BE2C (cell line): ENCODE measurements around the gene CALY.
A peak's percentile ranks its signal among the peaks of the same experiment; 100 is the strongest.

Experiments used
- DNase-seq: peaks from one replicate; pipeline ENCODE4 v3.0.0-alpha.2; 2020
- H3K27me3 ChIP-seq: fragments of 250-450 bp; sonication (Bioruptor Pico); 2 replicates; pipeline ENCODE4 v1.5.1; 2020; ENCODE audit warnings: mild to moderate bottlenecking
- H3K36me3 ChIP-seq: fragments of 250-450 bp; sonication (Bioruptor Pico); 2 replicates; pipeline ENCODE4 v1.5.1; 2020; ENCODE audit warnings: mild to moderate bottlenecking
- H3K4me1 ChIP-seq: fragments of 250-450 bp; sonication (Bioruptor Pico); 2 replicates; pipeline ENCODE4 v1.5.1; 2020
- H3K4me3 ChIP-seq: 2 replicates; pipeline ENCODE4 v1.5.1; 2011; ENCODE audit warnings: low read depth, low read length
- H3K9me3 ChIP-seq: fragments of 250-450 bp; sonication (Bioruptor Pico); 2 replicates; pipeline ENCODE4 v1.5.1; 2020
- CTCF ChIP-seq: IDR thresholded peaks from 2 replicates; pipeline ENCODE4 v1.5.1; 2012; ENCODE audit warnings: mild to moderate bottlenecking, low read depth, low read length

CALY gene

GRCh38 chr10:133366751-133367150 is 30.1 kb upstream of the CALY start:
- TF ChIP-seq CTCF: no peak
- peaks cover 25% of the 10 kb centered on the region for H3K36me3 ChIP-seq
- H3K9me3 ChIP-seq: no peaks in the 10 kb centered on the region
- no peak overlapping the region for H3K4me3 ChIP-seq
- H3K27me3 ChIP-seq: no peaks in the 10 kb centered on the region
- DNase-seq: no peak
- no peaks in the 10 kb centered on the region for H3K4me1 ChIP-seq

DNA sequence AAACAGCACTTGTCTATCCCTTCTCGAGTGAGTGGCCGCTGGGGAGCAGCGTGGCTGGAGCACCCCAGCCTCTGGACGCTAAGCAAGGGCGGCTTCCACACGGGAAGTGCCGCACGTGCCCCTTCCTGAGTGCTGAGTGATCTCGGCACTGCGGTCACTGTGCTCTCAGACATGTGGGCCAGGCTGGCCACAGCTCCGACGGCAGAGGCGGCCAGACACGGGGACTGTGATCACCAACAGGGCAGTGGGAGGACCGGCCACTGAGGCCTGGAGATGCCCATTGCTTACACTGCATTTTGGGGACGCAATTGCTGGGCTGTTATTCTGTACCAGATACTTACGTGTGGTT is 29.4 kb upstream of the CALY start:
- Histone ChIP-seq H3K4me3 (no peak overlapping the region), H3K36me3 (peaks cover 25% of the 10 kb centered on the region), H3K4me1 (no peaks in the 10 kb centered on the region), H3K27me3 (no peaks in the 10 kb centered on the region), H3K9me3 (no peaks in the 10 kb centered on the region)
- DNase-seq: no peak
- no peak for TF ChIP-seq CTCF

DNA sequence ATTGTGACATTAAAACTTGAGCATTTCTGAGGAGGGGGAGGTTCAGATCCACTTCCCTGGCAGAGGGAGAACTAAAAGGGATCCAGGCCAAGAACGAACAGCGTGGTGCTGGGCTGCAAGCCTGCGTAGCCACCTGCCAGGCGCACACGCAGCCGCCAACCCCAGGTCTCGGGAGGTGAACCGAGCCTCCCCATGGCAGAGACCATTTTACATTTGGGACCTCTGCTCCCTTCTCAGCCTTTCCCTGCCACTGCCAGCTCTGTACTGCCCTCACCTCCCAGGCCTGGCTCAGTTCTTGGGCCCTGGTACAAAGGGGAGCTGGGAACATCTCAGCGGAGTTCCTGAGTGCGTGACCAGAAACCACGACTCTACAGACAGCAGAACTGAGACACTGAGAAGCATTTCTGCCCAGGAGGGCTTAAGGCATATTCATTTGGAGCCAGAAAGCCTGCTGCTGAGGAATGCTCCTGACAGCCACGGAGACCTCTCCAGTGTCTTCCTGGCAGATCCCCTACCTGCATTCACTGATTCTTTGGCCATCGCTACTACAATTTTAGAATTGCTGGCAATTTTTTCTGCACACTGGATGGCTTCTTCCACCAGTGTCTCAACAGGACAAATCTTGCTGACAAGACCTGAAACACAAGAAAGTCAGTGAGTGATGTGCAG is 28.9 kb upstream of the CALY start:
- Histone ChIP-seq H3K9me3 (no peaks in the 10 kb centered on the region), H3K36me3 (peaks cover 25% of the 10 kb centered on the region)

GRCh38 chr10:133364645-133365431 is 28.1 kb upstream of the CALY start:
- peak; percentile 46 for DNase-seq
- peaks cover 19% of the 10 kb centered on the region for H3K36me3 ChIP-seq
- peaks cover 4% of the 10 kb centered on the region for H3K4me1 ChIP-seq

More for the DNA sequence above, 28.9 kb upstream of the CALY start:
- no peak for DNase-seq
- Histone ChIP-seq H3K27me3 (no peaks in the 10 kb centered on the region), H3K4me3 (no peak overlapping the region), H3K4me1 (no peaks in the 10 kb centered on the region)
- no peak for TF ChIP-seq CTCF

DNA sequence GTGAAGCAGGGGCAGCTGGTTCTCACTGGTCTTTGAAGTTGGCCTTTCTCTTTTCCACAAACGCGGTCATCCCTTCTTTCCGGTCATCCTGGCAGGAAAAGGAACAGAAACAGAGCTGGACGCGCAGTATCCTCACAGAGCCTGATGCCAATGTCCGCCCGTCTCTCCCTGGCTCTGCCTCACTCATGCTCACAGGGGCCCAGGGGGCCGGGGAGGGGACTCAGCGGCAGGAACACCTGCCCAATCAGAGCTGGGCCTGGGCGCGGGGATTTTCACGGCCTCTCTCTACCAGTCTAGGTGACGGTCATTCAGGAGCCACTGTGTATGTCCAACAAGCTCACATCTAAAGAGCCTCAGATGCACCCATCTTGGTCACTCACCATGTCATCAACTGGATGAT is 26.1 kb upstream of the CALY start:
- no peak for TF ChIP-seq CTCF
- Histone ChIP-seq H3K36me3 (peaks cover 10% of the 10 kb centered on the region), H3K27me3 (no peaks in the 10 kb centered on the region), H3K4me1 (peaks cover 6% of the 10 kb centered on the region), H3K4me3 (no peak overlapping the region), H3K9me3 (no peaks in the 10 kb centered on the region)
- no peak for DNase-seq

More at GRCh38 chr10:133364645-133365431, 28.1 kb upstream of the CALY start:
- no peak overlapping the region for H3K4me3 ChIP-seq
- no peaks in the 10 kb centered on the region for H3K9me3 ChIP-seq
- H3K27me3 ChIP-seq: no peaks in the 10 kb centered on the region
- TF ChIP-seq CTCF: no peak
